GM21526 (cell line): Measurements from ENCODE around the gene CCDC70.
"Not testable (repeated sequence)": the region's sequence is repeated elsewhere in the genome, so short reads cannot be mapped to it uniquely, and the experiment has no call there.

Experiments used
- ATAC-seq: cut with Tn5 transposase; IDR thresholded peaks from one replicate; pipeline ENCODE4 v1.9.1; 2021; ENCODE audit warnings: moderate library complexity; ENCODE audit not compliant: unreplicated experiment, low FRiP score

The CCDC70 gene

GRCh38 chr13:51900471-51900870 is 38.7 kb downstream of the CCDC70 start:
- ATAC-seq: no peak

DNA sequence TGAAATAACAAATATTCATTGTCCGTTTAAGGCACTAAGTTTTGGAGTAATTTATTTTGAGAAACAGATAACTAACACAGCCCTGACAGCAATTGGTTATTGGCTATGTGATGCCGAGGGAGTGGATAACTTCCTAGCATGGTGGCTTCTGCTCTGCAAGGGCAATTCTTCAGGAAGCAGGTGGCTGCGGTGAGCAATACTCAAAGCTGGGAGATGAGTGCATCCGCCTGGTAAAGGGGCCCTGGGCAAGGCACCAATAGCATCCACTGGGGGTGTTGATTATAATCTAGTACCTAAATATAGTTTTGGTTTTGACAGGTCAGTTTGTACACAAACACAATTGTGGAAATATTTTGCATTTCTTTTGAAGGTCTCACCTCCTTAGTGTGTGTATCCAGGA is 41.0 kb downstream of the CCDC70 start:
- no peak for ATAC-seq

DNA sequence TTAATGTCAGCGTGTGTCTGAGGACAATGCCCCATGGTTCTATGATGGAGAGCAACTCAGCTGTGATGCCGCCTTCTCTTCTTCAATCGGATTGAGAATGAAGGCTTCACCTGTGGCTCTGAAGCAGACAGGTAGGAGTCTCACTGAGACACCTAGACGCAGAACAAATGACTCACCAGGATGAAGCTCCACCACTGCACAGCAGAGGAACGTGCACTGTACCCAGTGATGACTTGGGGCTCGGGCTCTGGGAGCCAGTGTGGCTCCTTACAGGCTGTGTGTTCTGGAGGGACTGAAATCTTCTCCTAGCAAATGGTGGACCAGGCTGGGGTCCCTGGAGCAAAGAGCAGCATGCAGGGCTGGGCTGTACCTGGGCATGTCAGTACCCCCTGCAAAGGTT is 44.0 kb downstream of the CCDC70 start:
- no peak for ATAC-seq

DNA sequence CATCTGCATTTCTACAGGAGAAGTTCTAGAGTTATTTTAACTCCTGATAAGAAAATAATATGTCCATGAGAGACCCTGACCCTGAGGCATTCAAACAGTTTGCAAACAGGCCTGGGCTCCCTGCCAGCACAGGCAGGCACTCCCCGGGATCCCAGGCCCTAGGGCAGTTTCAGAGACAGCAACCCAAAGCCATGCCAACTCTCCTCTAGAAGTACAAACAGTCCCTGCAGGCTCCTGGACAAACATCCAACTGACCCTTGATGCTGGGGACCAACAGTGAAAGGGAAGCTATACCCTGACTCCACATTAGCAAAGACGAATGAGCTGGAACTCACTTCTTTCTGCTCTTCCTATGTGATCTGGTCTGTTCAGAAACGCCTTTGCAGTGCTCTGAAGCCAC is 44.8 kb downstream of the CCDC70 start:
- ATAC-seq: no peak

GRCh38 chr13:51907040-51907732 is 45.4 kb downstream of the CCDC70 start:
- ATAC-seq: no peak

DNA sequence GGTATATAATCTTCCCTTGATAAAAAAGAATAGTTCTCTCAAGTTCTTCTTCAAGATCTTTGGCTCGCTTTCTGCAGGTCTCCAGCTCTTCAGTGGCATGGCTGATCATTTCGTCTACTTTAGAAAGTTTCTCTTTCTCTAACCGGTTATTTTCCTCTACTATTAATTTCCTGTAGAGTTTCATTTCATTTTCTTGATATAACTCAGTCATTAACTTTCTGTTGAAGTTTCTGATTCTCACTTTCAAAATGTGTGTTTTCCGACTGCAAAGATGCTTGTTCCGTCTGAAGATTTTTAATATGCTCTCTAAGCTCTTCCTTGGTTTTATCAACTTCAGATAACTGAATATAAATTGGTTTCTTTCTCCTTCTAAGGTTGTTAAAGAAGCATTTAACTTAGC is 47.5 kb downstream of the CCDC70 start:
- not testable (repeated sequence) for ATAC-seq

DNA sequence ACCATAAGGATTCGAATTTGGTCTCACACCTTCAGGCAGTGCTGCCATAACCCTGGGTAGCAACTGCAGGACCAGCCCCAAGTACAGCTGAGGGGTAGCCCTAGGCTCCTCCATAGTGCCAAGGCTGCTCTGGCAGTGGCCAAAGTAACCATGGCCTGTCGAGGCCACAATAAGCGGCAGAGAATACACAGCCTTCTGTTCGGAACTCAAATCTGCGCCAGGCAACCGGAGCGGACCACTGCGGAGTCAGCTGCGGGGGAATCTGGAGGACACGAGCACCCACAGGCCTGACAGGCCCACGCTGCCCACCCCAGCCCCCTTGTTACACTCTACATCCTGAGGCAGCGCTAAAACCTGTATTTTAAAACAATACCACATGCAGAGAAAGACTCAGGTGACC is 48.7 kb downstream of the CCDC70 start:
- no peak for ATAC-seq

DNA sequence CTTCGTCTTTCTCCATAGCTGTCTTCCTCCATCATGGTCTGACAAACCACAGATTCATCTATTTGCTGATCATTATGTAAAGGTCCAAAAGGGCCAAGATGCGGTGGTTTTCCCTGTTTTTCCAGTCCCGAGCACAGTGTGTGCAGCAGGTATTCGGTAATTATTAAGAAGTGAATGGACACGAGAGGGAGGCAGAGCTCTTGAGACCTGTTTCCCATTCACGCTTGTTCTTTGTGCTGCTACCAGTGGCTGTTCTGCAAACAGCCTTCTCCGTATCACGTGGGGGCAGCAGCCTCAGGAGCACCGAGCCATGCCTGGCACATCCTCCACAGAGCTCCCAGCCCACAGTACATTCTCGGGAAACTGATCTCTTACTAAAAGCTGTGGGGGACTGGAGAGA is 50.3 kb downstream of the CCDC70 start:
- no peak for ATAC-seq

DNA sequence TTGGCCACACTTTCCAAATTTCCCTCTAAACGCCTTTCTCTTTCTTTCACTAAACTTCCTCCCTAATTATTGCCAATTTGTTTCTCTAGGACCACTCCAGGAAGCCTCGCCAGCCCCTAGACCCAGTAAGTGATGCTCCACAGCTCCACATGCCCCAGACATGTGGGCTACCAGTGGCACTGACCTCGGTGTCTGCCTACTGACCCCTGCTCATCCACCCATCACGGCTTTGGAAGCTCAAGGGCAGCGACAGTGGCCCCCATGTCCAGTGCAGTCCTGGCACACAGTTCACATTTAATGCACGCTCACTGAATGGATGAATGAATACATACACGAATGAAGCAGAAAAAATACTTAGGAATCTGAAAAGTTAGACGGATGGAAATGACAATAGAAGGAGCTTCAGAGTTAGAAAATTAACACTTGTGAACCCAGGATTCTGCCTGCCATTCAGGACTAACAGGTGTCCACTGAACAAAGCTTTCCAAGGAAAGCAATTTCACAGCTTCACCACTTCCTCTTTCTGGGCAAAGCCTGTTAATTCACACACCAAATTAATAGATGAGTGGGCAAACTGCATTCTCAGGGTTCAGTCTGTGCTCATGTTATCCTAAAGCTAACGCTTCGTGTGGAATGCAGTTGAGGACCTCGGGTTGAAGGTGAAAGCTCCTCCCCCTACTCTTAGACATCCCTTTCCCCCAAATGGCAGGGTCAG is 50.9 kb downstream of the CCDC70 start:
- no peak for ATAC-seq

DNA sequence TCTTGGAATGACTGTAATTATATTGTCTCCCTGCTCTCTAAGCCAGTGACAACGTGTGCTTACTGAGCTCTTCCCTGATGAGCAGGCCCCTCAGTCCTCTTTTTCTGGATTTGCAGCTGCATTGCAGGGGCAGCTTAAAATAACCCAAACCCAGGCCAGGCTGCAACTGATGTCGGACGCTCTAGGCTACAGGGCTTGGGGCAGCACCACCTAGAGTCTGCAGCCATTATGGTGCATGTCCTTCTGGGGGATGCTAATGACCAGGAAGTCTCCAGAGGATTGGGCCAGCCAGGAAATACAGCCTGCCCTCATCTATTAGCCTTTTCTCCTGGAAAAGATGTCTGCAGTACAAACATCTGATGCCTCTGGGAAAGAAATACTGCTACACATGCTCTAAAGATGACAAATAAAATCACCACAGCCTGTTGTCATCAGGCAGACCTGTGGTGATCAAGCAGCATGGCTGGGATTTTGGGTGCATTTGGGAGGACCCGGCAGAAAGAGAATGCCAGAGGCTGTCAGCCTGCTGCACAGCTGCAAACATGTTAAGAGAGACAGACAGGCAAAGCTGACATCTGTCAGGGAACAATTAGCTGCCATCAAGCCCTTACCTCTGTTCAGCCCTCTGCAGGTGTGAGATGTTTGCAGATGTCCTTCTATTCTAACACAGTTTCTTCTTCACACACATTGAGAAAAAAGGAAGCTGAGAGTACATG is 51.8 kb downstream of the CCDC70 start:
- ATAC-seq: no peak

DNA sequence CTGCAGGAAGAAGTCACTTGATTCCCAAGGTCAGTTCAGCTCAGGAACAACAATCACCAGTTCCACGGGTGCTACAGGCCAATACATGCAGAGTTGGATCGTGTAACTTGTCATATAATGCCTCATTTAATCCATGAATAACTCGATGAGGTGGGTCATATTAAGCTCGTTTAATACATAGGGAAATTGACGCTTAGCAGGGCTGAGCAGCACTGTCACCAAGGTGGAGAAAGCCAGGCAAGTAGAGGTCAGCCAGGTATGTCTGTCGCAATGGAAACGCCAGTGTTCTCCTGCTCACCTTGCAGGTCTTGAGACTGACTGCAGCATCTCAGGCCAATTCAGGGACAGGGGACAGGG is 52.3 kb downstream of the CCDC70 start:
- ATAC-seq: no peak
